ENCODE results near the gene MCTP1. TPM values are rescaled to one million over a fixed set of nuclear protein-coding genes. Genes with fewer than 3 reads are reported as not detected.
A peak's percentile ranks its signal among the peaks of the same experiment; 100 is the strongest.

Gene MCTP1
- total RNA-seq, 2 donors from 2014 or later, result 6.6 to 11.2 TPM

DNA sequence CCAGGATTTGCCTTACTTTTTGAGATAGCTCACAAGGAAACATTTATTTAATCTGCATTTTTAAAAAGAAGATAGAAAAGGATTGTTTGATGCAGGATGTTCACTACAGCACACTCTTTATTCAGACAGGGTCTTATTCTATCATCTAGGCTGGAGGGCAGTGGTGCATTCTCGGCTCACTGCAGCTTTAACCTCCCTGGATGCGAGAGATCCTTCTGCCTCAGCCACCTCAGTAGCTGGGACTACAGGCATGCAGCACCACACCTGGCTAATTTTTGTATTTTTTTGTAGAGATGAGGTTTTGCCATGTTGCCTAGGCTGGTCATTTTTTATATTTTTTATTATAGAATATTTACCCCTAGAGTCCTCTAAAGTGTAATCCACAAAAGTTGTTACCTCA is 221.4 kb downstream of the MCTP1 start:
- no peaks in the 10 kb centered on the region for H3K9me3 Mint-ChIP-seq
- H3K36me3 Mint-ChIP-seq, result no peaks in the 10 kb centered on the region
- H3K27me3 Mint-ChIP-seq, result no peaks in the 10 kb centered on the region
- H3K27ac Mint-ChIP-seq, result no peak overlapping the region
- ATAC-seq (no peak), DNase-seq (ENCODE audit: low spot score) (no peak)
- H3K4me3 Mint-ChIP-seq, result no peak overlapping the region
- peaks cover 4 to 6% of the 10 kb centered on the region in 2 donors for H3K4me1 Mint-ChIP-seq (ENCODE audit: low read depth in 2 of 2)

GRCh38 chr5:95060098-95060497 is 224.8 kb downstream of the MCTP1 start:
- ATAC-seq (peak in 1 of 2 donors; percentile 50), DNase-seq (ENCODE audit: low spot score) (no peak)
- Mint-ChIP-seq H3K4me3 (no peak overlapping the region), H3K4me1 (ENCODE audit: low read depth in 2 of 2) (no peaks in the 10 kb centered on the region), H3K36me3 (no peaks in the 10 kb centered on the region), H3K27ac (no peak overlapping the region), H3K9me3 (no peaks in the 10 kb centered on the region), H3K27me3 (peaks cover 0 to 2% of the 10 kb centered on the region in 2 donors)

GRCh38 chr5:95059636-95060035 is 225.3 kb downstream of the MCTP1 start:
- peaks cover 0 to 2% of the 10 kb centered on the region in 2 donors for H3K27me3 Mint-ChIP-seq
- DNase-seq (ENCODE audit: low spot score) (no peak), ATAC-seq (no peak)
- H3K27ac Mint-ChIP-seq, result no peak overlapping the region
- H3K4me3 Mint-ChIP-seq, result no peak overlapping the region
- no peaks in the 10 kb centered on the region for H3K36me3 Mint-ChIP-seq
- H3K4me1 Mint-ChIP-seq (ENCODE audit: low read depth in 2 of 2), result no peaks in the 10 kb centered on the region
- H3K9me3 Mint-ChIP-seq, result no peaks in the 10 kb centered on the region

DNA sequence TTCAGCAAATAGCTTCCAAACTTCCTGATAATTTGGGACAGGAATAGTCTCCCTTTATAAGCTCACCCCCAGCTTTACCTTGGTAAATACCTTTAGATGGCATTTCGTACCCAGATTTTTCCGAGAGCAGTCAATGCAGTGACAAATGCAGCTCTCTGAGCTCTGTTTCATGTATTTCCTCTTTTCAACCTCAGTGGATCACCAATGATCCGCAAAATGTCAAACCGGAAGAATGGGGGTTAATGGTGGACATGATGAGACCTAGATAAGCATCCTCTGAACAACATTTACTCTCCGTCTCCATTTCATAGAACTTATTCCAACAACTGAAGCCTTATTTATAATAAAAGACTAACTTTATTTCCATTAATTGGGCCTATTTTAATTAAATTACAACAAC is 227.3 kb downstream of the MCTP1 start:
- Mint-ChIP-seq H3K27ac (no peak overlapping the region), H3K27me3 (peaks cover 0 to 2% of the 10 kb centered on the region in 2 donors), H3K4me3 (no peak overlapping the region), H3K4me1 (ENCODE audit: low read depth in 2 of 2) (no peaks in the 10 kb centered on the region), H3K9me3 (no peaks in the 10 kb centered on the region), H3K36me3 (no peaks in the 10 kb centered on the region)
- DNase-seq (ENCODE audit: low spot score) (no peak), ATAC-seq (no peak)

- ATAC-seq, result no peak
- H3K4me3 Mint-ChIP-seq, result no peak overlapping the region
- no peak overlapping the region for H3K27ac Mint-ChIP-seq
- H3K4me1 Mint-ChIP-seq (ENCODE audit: low read depth in 2 of 2), result no peaks in the 10 kb centered on the region
- H3K36me3 Mint-ChIP-seq, result no peaks in the 10 kb centered on the region
- no peak for DNase-seq (ENCODE audit: low spot score)
- no peaks in the 10 kb centered on the region for H3K9me3 Mint-ChIP-seq
- peaks cover 0 to 2% of the 10 kb centered on the region in 2 donors for H3K27me3 Mint-ChIP-seq
Observed at GRCh38 chr5:95053253-95053652, 231.6 kb downstream of the MCTP1 start.

GRCh38 chr5:95050708-95051107 is 234.2 kb downstream of the MCTP1 start:
- Mint-ChIP-seq H3K27ac (no peak overlapping the region), H3K4me3 (no peak overlapping the region), H3K27me3 (no peaks in the 10 kb centered on the region), H3K4me1 (ENCODE audit: low read depth in 2 of 2) (no peaks in the 10 kb centered on the region), H3K36me3 (no peaks in the 10 kb centered on the region), H3K9me3 (peaks cover 4% of the 10 kb centered on the region)
- no peak for DNase-seq (ENCODE audit: low spot score)
- ATAC-seq, result no peak

GRCh38 chr5:95048628-95049027 is 236.3 kb downstream of the MCTP1 start:
- Mint-ChIP-seq H3K36me3 (no peaks in the 10 kb centered on the region), H3K27me3 (no peaks in the 10 kb centered on the region), H3K4me1 (ENCODE audit: low read depth in 2 of 2) (no peaks in the 10 kb centered on the region), H3K4me3 (no peak overlapping the region), H3K27ac (no peak overlapping the region), H3K9me3 (peaks cover 9% of the 10 kb centered on the region)
- no peak for ATAC-seq
- no peak for DNase-seq (ENCODE audit: low spot score)

GRCh38 chr5:95045181-95045965 is 239.5 kb downstream of the MCTP1 start:
- no peak for DNase-seq (ENCODE audit: low spot score)
- H3K36me3 Mint-ChIP-seq, result no peaks in the 10 kb centered on the region
- no peak overlapping the region for H3K27ac Mint-ChIP-seq
- no peak overlapping the region for H3K4me3 Mint-ChIP-seq
- ATAC-seq, result no peak
- no peaks in the 10 kb centered on the region for H3K27me3 Mint-ChIP-seq
- peaks cover 9% of the 10 kb centered on the region for H3K9me3 Mint-ChIP-seq
- H3K4me1 Mint-ChIP-seq (ENCODE audit: low read depth in 2 of 2), result no peaks in the 10 kb centered on the region

DNA sequence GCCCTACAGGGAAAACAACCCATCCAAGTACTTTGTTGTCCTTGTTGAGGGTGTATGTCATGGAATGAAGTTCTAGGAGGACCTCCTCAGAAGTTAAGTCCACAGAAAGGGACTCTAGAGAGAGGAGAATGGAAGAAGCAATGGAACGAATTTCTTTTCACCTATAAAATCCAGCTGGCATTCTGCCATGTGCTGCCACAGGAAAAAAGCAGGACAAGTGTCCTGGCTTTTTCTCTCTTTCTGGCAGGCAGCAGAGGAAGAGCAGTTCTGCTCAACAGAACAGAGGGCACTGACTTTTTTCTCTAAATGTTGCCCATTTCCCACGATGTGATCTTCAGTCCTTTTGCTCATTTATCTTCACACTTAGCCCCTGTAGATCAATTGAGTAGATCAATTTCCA is 240.8 kb downstream of the MCTP1 start:
- Mint-ChIP-seq H3K4me1 (ENCODE audit: low read depth in 2 of 2) (no peaks in the 10 kb centered on the region), H3K4me3 (no peak overlapping the region), H3K36me3 (no peaks in the 10 kb centered on the region), H3K27me3 (no peaks in the 10 kb centered on the region), H3K27ac (no peak overlapping the region), H3K9me3 (peaks cover 9% of the 10 kb centered on the region)
- DNase-seq (ENCODE audit: low spot score), result no peak
- no peak for ATAC-seq

GRCh38 chr5:95043648-95044047 is 241.2 kb downstream of the MCTP1 start:
- Mint-ChIP-seq H3K27me3 (no peaks in the 10 kb centered on the region), H3K4me1 (ENCODE audit: low read depth in 2 of 2) (no peaks in the 10 kb centered on the region), H3K36me3 (no peaks in the 10 kb centered on the region), H3K9me3 (peaks cover 9% of the 10 kb centered on the region), H3K27ac (no peak overlapping the region), H3K4me3 (no peak overlapping the region)
- ATAC-seq (no peak), DNase-seq (ENCODE audit: low spot score) (no peak)

DNA sequence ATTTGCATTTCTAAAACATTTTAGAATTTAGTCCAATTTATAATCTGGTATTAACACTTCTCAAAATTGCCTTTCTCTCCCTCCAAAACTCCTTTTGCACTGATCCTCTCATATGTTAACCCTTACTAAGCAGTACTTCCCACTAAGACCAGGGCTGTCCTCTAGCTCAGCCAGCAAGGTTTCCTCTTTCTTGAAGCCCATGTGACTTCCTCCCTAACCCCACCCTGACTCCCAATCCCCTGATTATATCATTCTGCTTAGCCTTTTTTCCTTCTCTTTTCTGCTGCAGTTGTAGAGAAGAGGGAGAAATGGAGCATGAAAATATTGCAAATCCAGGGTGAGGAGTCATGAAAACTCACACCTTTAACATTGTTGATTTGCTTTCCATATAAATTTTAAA is 241.7 kb downstream of the MCTP1 start:
- DNase-seq (ENCODE audit: low spot score) (no peak), ATAC-seq (no peak)
- Mint-ChIP-seq H3K27me3 (no peaks in the 10 kb centered on the region), H3K9me3 (peaks cover 9% of the 10 kb centered on the region), H3K27ac (no peak overlapping the region), H3K4me3 (no peak overlapping the region), H3K4me1 (ENCODE audit: low read depth in 2 of 2) (no peaks in the 10 kb centered on the region), H3K36me3 (no peaks in the 10 kb centered on the region)

- Mint-ChIP-seq H3K36me3 (no peaks in the 10 kb centered on the region), H3K9me3 (peaks cover 9% of the 10 kb centered on the region), H3K27me3 (no peaks in the 10 kb centered on the region), H3K27ac (no peak overlapping the region), H3K4me1 (ENCODE audit: low read depth in 2 of 2) (no peaks in the 10 kb centered on the region), H3K4me3 (no peak overlapping the region)
- ATAC-seq (no peak), DNase-seq (ENCODE audit: low spot score) (no peak)
Observed at GRCh38 chr5:95042037-95042436, 242.9 kb downstream of the MCTP1 start.

DNA sequence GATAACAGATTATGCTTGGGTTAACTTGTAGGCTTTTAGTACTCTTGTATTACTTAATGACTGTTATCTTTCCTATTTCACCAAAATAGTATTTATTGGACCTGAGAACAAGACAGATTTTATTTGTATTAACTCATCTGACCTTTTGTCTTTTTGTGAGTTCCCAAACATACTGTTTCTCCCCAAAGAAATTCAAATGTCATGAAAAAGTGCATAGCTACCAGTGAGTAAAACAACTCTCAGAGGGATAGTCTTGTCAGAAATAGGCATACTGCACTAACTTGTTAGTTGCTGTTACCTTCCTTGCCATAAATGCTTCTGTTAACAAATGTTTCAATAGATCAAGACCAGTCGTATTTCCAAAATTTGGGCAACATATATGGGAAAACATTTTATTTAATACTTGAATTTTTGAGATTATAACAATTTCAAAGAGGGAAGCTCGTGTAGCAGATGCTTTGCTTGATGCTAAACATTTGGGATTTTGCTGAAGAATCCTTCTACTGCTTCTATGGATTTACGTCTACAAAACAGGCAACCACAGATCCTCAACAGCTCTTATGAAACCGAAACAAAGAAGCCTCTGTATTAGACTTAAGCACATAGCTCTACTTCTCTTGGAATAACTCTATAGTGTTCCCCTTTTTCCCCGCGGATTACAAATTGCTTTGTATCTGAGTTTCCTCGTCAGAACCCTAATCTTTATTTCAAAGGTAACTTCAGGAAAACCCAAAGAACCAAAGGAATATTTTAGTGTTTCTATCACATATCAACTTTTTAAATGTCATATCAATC is 248.8 kb downstream of the MCTP1 start:
- no peaks in the 10 kb centered on the region for H3K36me3 Mint-ChIP-seq
- no peaks in the 10 kb centered on the region for H3K4me1 Mint-ChIP-seq (ENCODE audit: low read depth in 2 of 2)
- H3K27me3 Mint-ChIP-seq, result peaks cover under 1 to 7% of the 10 kb centered on the region in 2 donors
- no peak for DNase-seq (ENCODE audit: low spot score)
- no peak overlapping the region for H3K4me3 Mint-ChIP-seq
- no peak for ATAC-seq
- H3K9me3 Mint-ChIP-seq, result peaks cover 8% of the 10 kb centered on the region
- no peak overlapping the region for H3K27ac Mint-ChIP-seq

DNA sequence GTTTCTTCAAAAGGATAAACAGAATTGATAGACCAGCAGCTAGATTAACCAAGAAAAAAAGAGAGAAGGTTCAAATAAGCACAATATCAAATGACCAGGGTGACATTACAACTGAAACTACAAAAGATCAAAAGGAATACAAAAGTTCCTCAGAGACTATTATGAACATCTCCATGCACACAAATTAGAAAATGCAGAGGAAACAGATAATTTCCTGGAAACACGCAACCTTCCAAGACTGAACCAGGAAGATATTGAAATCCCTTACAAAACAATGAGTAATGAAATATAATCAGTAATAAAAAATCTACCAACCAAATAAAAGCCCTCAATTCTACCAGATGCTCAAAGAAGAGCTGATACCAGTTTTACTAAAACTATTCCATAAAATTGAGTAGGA is 252.1 kb downstream of the MCTP1 start:
- Mint-ChIP-seq H3K9me3 (peaks cover 8% of the 10 kb centered on the region), H3K4me1 (ENCODE audit: low read depth in 2 of 2) (peaks cover 8 to 9% of the 10 kb centered on the region in 2 donors), H3K27me3 (peaks cover 5 to 12% of the 10 kb centered on the region in 2 donors), H3K27ac (no peak overlapping the region), H3K36me3 (no peaks in the 10 kb centered on the region), H3K4me3 (no peak overlapping the region)
- no peak for DNase-seq (ENCODE audit: low spot score)
- no peak for ATAC-seq
